ENCODE measurements around the gene HDAC9. TPM values are rescaled to one million over a fixed set of nuclear protein-coding genes. Genes with fewer than 3 reads are reported as not detected.

The HDAC9 gene
- total and polyA plus RNA-seq, 11 donors, result 4.8 to 62.9 (median 30.6) TPM

- no peaks in the 10 kb centered on the region for H3K36me3 ChIP-seq
- WGBS, 4 donors, result 88 to 95% (median 91%) methylated on average over 3 of the region's 3 CpGs
- no peak overlapping the region for H3K4me3 ChIP-seq
- no peaks in the 10 kb centered on the region for H3K27me3 ChIP-seq
- ATAC-seq (no peak), DNase-seq (no peak)
- H3K9me3 ChIP-seq, result no peaks in the 10 kb centered on the region
- no peak for TF ChIP-seq CTCF (IDR thresholded peaks at IDR 0.05)
- TF ChIP-seq POLR2A (IDR thresholded peaks at IDR 0.05), result no peak
- intact Hi-C loops (cut with DNase I), result no loop called here
- no peaks in the 10 kb centered on the region for H3K4me1 ChIP-seq
- H3K27ac ChIP-seq, result no peak overlapping the region
These were observed 499.7 kb downstream of the HDAC9 start for GRCh38 chr7:18995270-18995671.

DNA sequence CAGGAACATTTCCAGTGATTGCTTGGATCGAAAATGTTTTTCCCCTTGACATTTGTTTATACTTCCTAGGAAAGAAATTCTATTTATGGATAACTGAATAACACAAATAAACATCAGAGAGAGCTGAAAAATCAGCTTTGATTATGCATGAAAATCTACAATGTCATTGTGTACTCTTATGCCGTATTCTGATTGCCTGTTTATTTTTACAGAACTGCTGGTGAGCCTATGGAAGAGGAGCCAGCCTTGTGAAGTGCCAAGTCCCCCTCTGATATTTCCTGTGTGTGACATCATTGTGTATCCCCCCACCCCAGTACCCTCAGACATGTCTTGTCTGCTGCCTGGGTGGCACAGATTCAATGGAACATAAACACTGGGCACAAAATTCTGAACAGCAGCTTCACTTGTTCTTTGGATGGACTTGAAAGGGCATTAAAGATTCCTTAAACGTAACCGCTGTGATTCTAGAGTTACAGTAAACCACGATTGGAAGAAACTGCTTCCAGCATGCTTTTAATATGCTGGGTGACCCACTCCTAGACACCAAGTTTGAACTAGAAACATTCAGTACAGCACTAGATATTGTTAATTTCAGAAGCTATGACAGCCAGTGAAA lies 500.4 kb downstream of the HDAC9 start:
- Histone ChIP-seq H3K27me3 (no peaks in the 10 kb centered on the region), H3K4me1 (no peaks in the 10 kb centered on the region), H3K36me3 (no peaks in the 10 kb centered on the region), H3K27ac (no peak overlapping the region), H3K9me3 (no peaks in the 10 kb centered on the region), H3K4me3 (no peak overlapping the region)
- TF ChIP-seq CTCF (IDR thresholded peaks at IDR 0.05) (no peak), POLR2A (IDR thresholded peaks at IDR 0.05) (no peak)
- DNase-seq, result no peak
- 75 to 87% (median 79%) methylated on average over 5 of the region's 5 CpGs for WGBS, 4 donors
- intact Hi-C loops (cut with DNase I), result no loop called here
- no peak for ATAC-seq

DNA sequence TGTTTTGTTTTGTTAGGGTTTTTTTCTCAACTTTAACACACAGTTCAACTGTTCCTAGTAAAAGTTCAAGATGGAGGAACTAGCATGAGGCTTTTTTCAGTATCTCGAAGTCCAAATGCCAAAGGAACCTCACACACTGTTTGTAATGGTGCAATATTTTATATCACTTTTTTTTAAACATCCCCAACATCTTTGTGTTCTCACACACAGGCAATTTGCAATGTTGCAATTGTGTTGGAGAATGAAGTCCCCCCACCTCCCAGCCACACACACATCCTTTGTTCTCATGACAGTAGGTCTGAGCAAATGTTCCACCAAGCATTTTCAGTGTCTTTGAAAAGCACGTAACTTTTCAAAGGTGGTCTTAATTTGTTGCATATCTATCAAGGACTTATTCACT lies 501.0 kb downstream of the HDAC9 start:
- no peak overlapping the region for H3K27ac ChIP-seq
- DNase-seq (no peak), ATAC-seq (no peak)
- H3K9me3 ChIP-seq, result no peaks in the 10 kb centered on the region
- no peaks in the 10 kb centered on the region for H3K36me3 ChIP-seq
- H3K4me1 ChIP-seq, result no peaks in the 10 kb centered on the region
- WGBS, 4 donors, result 93 to 96% (median 95%) methylated on average over 2 of the region's 2 CpGs
- TF ChIP-seq POLR2A (IDR thresholded peaks at IDR 0.05), result no peak
- no peak for TF ChIP-seq CTCF (IDR thresholded peaks at IDR 0.05)
- no peaks in the 10 kb centered on the region for H3K27me3 ChIP-seq
- intact Hi-C loops (cut with DNase I), result no loop called here
- no peak overlapping the region for H3K4me3 ChIP-seq

GRCh38 chr7:18997477-18998150 lies 502.1 kb downstream of the HDAC9 start:
- ATAC-seq (no peak), DNase-seq (no peak)
- 97 to 100% (median 99%) methylated on average over 1 of the region's 1 CpG for WGBS, 4 donors
- no peak for TF ChIP-seq POLR2A (IDR thresholded peaks at IDR 0.05)
- no peak for TF ChIP-seq CTCF (IDR thresholded peaks at IDR 0.05)
- no peaks in the 10 kb centered on the region for H3K36me3 ChIP-seq
- H3K27ac ChIP-seq, result no peak overlapping the region
- no peaks in the 10 kb centered on the region for H3K9me3 ChIP-seq
- intact Hi-C loops (cut with DNase I), result no loop called here
- H3K4me1 ChIP-seq, result no peaks in the 10 kb centered on the region
- H3K27me3 ChIP-seq, result no peaks in the 10 kb centered on the region
- H3K4me3 ChIP-seq, result no peak overlapping the region
